Lower leg skin (tissue), 4 donors: ENCODE results near the gene RIC8B. TPM values are rescaled to one million over a fixed set of nuclear protein-coding genes. Genes with fewer than 3 reads are reported as not detected.

Source experiments
- DNase-seq, 2 donors: peaks; one replicate each; pipeline ENCODE4 v3.0.0-alpha.2; 2019; ENCODE audit warnings: low spot score in 2 of 2
- H3K4me3 ChIP-seq: fragments of 200-600 bp; sonication (generic); 2 replicates; pipeline ENCODE4 v1.5.1; 2017; ENCODE audit warnings: mild to moderate bottlenecking, low read depth; ENCODE audit not compliant: poor library complexity, severe bottlenecking
- CTCF ChIP-seq, 3 donors: fragments of 450-650 bp; IDR thresholded peaks; one replicate each; pipeline ENCODE4 v1.5.1; 2016; ENCODE audit warnings: antibody characterized with exemption in 3 of 3, mild to moderate bottlenecking in 3 of 3, moderate library complexity in 2 of 3
- POLR2A ChIP-seq, 2 donors: fragments of 450-650 bp; IDR thresholded peaks; one replicate each; pipeline ENCODE4 v1.6.1; 2016 to 2017; ENCODE audit warnings: antibody characterized with exemption in 2 of 2, mild to moderate bottlenecking in 1 of 2, moderate library complexity in 1 of 2
- WGBS, 2 donors: methylation state at CpG; one replicate each; pipeline ENCODE4 v1.1.5; 2018; 5-methylcytosine and 5-hydroxymethylcytosine counted together
- intact Hi-C: fragments of 100-400 bp; cut with DNase I; formaldehyde crosslinking; loops from one replicate; pipeline ENCODE4 v1.15.0; 2023; ENCODE audit warnings: low total_unique reads
- total RNA-seq, 4 donors: library from RNA; depleted of rRNA; stranded (reverse); fragments of >200 nt; gene quantifications; one replicate each; pipeline ENCODE4 v1.1.0, GENCODE V29; 2016

Gene RIC8B
- total RNA-seq, 4 donors from 2014 or later: 7.0 to 9.1 (median 8.3) TPM

GRCh38 chr12:106886932-106887331 is 112.5 kb downstream of the RIC8B start:
- DNase-seq: no peak
- TF ChIP-seq POLR2A (IDR thresholded peaks at IDR 0.05) (no peak), CTCF (IDR thresholded peaks at IDR 0.05) (no peak)
- WGBS, 2 donors: 87 to 94% methylated on average over 2 of the region's 2 CpGs
- intact Hi-C loops: no loop called here
- no peak overlapping the region for H3K4me3 ChIP-seq

GRCh38 chr12:106888348-106888970 is 114.0 kb downstream of the RIC8B start:
- TF ChIP-seq CTCF (IDR thresholded peaks at IDR 0.05) (no peak), POLR2A (IDR thresholded peaks at IDR 0.05) (no peak)
- no peak for DNase-seq
- no peak overlapping the region for H3K4me3 ChIP-seq
- intact Hi-C loops: no loop called here
- WGBS, 2 donors: 85 to 91% methylated on average over 5 of the region's 5 CpGs

GRCh38 chr12:106889326-106889725 is 114.8 kb downstream of the RIC8B start:
- intact Hi-C loops: no loop called here
- 72 to 76% methylated on average over 6 of the region's 6 CpGs for WGBS, 2 donors

GRCh38 chr12:106889950-106890626 is 115.6 kb downstream of the RIC8B start:
- TF ChIP-seq CTCF (IDR thresholded peaks at IDR 0.05): no peak
- intact Hi-C loops: no loop called here
- WGBS, 2 donors: 77 to 89% methylated on average over 4 of the region's 4 CpGs
- no peak for DNase-seq
- no peak overlapping the region for H3K4me3 ChIP-seq

More at GRCh38 chr12:106889326-106889725, 114.8 kb downstream of the RIC8B start:
- no peak overlapping the region for H3K4me3 ChIP-seq
- no peak for DNase-seq
- TF ChIP-seq CTCF (IDR thresholded peaks at IDR 0.05) (no peak), POLR2A (IDR thresholded peaks at IDR 0.05) (no peak)

GRCh38 chr12:106892075-106892474 is 117.6 kb downstream of the RIC8B start:
- WGBS, 2 donors: 30 to 46% methylated on average over 1 of the region's 1 CpG
- TF ChIP-seq POLR2A (IDR thresholded peaks at IDR 0.05): no peak
- no peak for TF ChIP-seq CTCF (IDR thresholded peaks at IDR 0.05)
- intact Hi-C loops: no loop called here
- DNase-seq: no peak
- H3K4me3 ChIP-seq: no peak overlapping the region
